ENCODE results near the gene SUMO1. TPM values are rescaled to one million over a fixed set of nuclear protein-coding genes. Genes with fewer than 3 reads are reported as not detected.
A peak's percentile ranks its signal among the peaks of the same experiment; 100 is the strongest.

SUMO1 gene
- total and polyA plus RNA-seq, 10 of the 15 experiments (the other 5 are each of a cell fraction or from before 2014, with no cell fraction given): 105 to 458 (median 199) TPM

- no peak for TF ChIP-seq BCL11A (IDR thresholded peaks at IDR 0.05; ENCODE audit: low read depth, low read length)
- peak; percentile 27; the same call in 1 of the 2 replicates for TF ChIP-seq FOXM1 (IDR thresholded peaks at IDR 0.05; ENCODE audit: low read depth, low read length)
- TF ChIP-seq ETV6 (conservative IDR thresholded peaks at IDR 0.05 in 1 of 2, IDR thresholded peaks at IDR 0.05 in 1 of 2; ENCODE audit: borderline replicate concordance in 1 of 2, low read depth in 1 of 2): peak in 1 of 2 experiments; percentile 67; a peak in 2 of 4 replicates
- TF ChIP-seq RELA (IDR thresholded peaks at IDR 0.05; ENCODE audit: borderline replicate concordance, partially characterized antibody): peak; percentile 96
- TF ChIP-seq NKRF (conservative IDR thresholded peaks at IDR 0.05): no peak
These were observed 65.8 kb downstream of the SUMO1 start (continued) for GRCh38 chr2:202172439-202173211.

- DNase-seq (ENCODE audit: low read depth, low spot score) (no peak), ATAC-seq (peak; percentile 33), FAIRE-seq (no peak)
- no peaks in the 10 kb centered on the region; the same call in 2 of the 3 replicates for H3K9me3 ChIP-seq (replicated peaks; ENCODE audit: control insufficient read depth, insufficient read depth, low read length)
- intact Hi-C loops (cut with micrococcal nuclease; ENCODE audit: unreplicated experiment) (loop anchor here (10.0 kb wide), 1 partner anchor 937 kb away; no protein-coding TSS in a partner anchor), in situ Hi-C loops (cut with MboI) (no loop called here)
- no TSS peak for BruUV-seq (replicated peaks)
- no peaks in the 10 kb centered on the region for H3K79me2 ChIP-seq (ENCODE audit: control insufficient read depth, insufficient read depth, low read length)
- no peak overlapping the region for H3K4me3 ChIP-seq
- no peak for TF ChIP-seq SREBF1 (IDR thresholded peaks at IDR 0.05; ENCODE audit: low read length)
- TF ChIP-seq WRNIP1 (IDR thresholded peaks at IDR 0.05; ENCODE audit: borderline replicate concordance, low read depth, low read length): no peak
- no peak for TF ChIP-seq NRF1 (conservative IDR thresholded peaks at IDR 0.05; ENCODE audit: low read depth, low read length)
- TF ChIP-seq CEBPB (IDR thresholded peaks at IDR 0.05; ENCODE audit: borderline replicate concordance in 1 of 2, low read depth in 2 of 2, low read length in 2 of 2): no peak
- no peak overlapping the region for H3K27ac ChIP-seq (ENCODE audit: control insufficient read depth, insufficient read depth)
- ChIA-PET POLR2A (no interaction called here), CTCF (interaction anchor here (0.6 to 1.1 kb wide), 3 partner anchors 68 to 311 kb away, joined by 3 read pairs; no protein-coding TSS in a partner anchor), SMC1A (ENCODE audit: uncharacterized antibody, unreplicated experiment) (interaction anchor here (0.6 to 2.5 kb wide), 2 partner anchors 52 to 311 kb away, joined by 3 to 21 read pairs; no protein-coding TSS in a partner anchor), RAD21 (ENCODE audit: unreplicated experiment) (interaction anchor here (0.6 kb wide), 1 partner anchor 1483 kb away, joined by 3 read pairs; no protein-coding TSS in a partner anchor)
- WGBS (ENCODE audit: insufficient coverage, insufficient replicate concordance, low lambda C conversion rate, missing lambda C conversion rate): 51% methylated on average over 29 of the region's 32 CpGs
- no peak overlapping the region for H3K9ac ChIP-seq (ENCODE audit: control insufficient read depth, insufficient read depth, low read length)
- peaks cover 14% of the 10 kb centered on the region for H3K4me1 ChIP-seq (ENCODE audit: control insufficient read depth, insufficient read depth, low read length)
- no peaks in the 10 kb centered on the region for H3K36me3 ChIP-seq (ENCODE audit: control insufficient read depth in 2 of 2, insufficient read depth in 2 of 2, low read length in 1 of 2)
- H3K4me2 ChIP-seq (ENCODE audit: control insufficient read depth, insufficient read depth): no peak overlapping the region
- no peaks in the 10 kb centered on the region for H3K27me3 ChIP-seq (replicated peaks in 1 of 2; ENCODE audit: control insufficient read depth in 2 of 2, insufficient read depth in 2 of 2, low read length in 1 of 2)
- peak overlapping the region; percentile 19; the same call in 1 of the 2 replicates for H2AFZ ChIP-seq (ENCODE audit: control insufficient read depth, low read depth, low read length)
- no peaks in the 10 kb centered on the region for H4K20me1 ChIP-seq (ENCODE audit: control insufficient read depth, insufficient read depth)
These were observed 67.1 kb downstream of the SUMO1 start for GRCh38 chr2:202171241-202171825.
